NT2/D1 (cell line): ENCODE data around the gene STARD3.
A peak's percentile ranks its signal among the peaks of the same experiment; 100 is the strongest.

ENCODE experiments used
- DNase-seq: peaks from one replicate; pipeline ENCODE4 v3.0.0-alpha.2; 2011; ENCODE audit warnings: low read depth, low spot score
- H3K27me3 ChIP-seq: 2 replicates; pipeline ENCODE4 v1.6.0; 2011; ENCODE audit warnings: mild to moderate bottlenecking; ENCODE audit not compliant: insufficient read length, insufficient read depth
- H3K36me3 ChIP-seq: 2 replicates; pipeline ENCODE4 v1.6.1; 2011; ENCODE audit warnings: mild to moderate bottlenecking, low read length, mixed read lengths; ENCODE audit not compliant: insufficient read depth, insufficient read length
- H3K4me1 ChIP-seq: 2 replicates; pipeline ENCODE4 v1.5.1; 2011; ENCODE audit not compliant: insufficient read depth, insufficient read length
- H3K4me3 ChIP-seq: 2 replicates; pipeline ENCODE4 v1.5.1; 2011; ENCODE audit warnings: low read depth; ENCODE audit not compliant: insufficient read length
- H3K9ac ChIP-seq: 2 replicates; pipeline ENCODE4 v1.6.0; 2011; ENCODE audit warnings: low read depth; ENCODE audit not compliant: insufficient read length
- H3K9me3 ChIP-seq: 2 replicates; pipeline ENCODE4 v1.5.1; 2011; ENCODE audit warnings: mild to moderate bottlenecking, low read length; ENCODE audit not compliant: insufficient read depth
- SUZ12 ChIP-seq: IDR thresholded peaks from 2 replicates; pipeline ENCODE4 v1.6.1; 2011; ENCODE audit not compliant: insufficient read length, insufficient read depth; ENCODE audit errors: extremely low read depth
- YY1 ChIP-seq: IDR thresholded peaks from 2 replicates; pipeline ENCODE4 v1.6.1; 2011; ENCODE audit not compliant: insufficient read length, insufficient read depth
- ZNF274 ChIP-seq: IDR thresholded peaks from 2 replicates; pipeline ENCODE4 v1.6.1; 2011; ENCODE audit warnings: mild to moderate bottlenecking, low read depth, low read length

STARD3 gene

DNA sequence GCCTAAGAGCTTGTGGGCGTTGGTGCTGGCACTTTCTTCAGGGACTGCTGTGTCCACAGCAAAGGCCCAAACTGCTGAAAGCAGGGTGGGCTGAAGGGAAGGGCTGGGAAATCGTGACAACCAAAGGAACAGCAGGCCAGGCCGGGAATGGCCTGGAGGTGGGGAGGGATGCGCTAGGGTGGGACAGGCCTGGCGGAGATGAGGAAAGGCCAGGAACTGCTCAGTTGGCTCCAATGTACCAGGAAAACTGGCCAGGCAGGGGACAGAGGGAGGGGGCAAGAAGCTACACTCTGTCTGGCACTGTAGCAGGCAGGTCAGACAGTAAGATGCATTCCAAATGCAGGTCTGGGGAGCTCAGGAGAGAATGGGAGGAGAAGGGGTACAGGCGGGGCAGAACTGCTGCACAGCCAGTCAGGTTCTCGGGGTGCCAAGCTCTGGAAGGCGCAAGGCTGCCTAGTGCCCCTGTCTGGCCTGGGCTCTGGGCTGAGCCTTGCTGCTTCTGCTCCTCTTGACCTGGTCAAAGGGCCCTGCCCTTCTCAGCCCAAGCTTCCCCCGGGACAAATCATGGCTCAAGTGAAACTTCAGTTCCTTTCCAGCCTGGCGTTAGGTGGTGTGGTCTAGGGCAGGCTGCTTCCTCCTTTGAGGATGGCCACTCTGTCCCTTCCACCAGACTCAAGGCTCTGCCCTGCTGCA is 38.6 kb downstream of the STARD3 start:
- no peak for TF ChIP-seq SUZ12
- TF ChIP-seq YY1, result no peak
- no peak for TF ChIP-seq ZNF274
- peak overlapping the region; percentile 17 for H3K9ac ChIP-seq
- no peak for DNase-seq

DNA sequence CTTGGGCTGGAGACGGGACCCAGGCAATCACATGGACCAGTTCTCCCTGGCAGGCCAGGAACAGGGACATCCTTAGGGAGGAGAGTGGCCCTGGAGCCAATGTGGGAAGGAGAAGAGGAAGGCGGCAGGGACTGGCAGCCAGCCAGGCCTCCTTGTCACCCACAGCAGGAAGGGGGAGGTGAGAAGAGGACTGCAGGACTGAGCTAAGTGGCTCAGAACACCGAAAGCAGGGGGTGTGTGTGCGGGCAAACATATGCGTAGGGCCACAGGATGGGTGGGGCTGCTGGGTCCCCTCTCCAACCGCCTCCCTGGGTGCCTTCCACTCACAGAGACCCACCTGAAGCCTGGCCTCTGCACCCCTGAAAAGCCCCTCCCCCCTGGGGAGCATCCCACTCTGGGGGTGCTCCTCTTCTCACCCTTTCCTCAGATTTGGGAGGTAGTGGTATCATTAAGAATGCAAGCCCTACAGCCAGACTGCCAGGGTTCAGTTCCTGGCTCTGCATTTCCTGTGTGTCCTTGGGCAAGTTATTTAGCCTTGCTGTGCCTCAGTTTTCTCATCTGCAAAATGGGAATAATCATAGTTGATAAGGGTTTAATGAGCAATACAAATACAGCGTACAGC is 39.4 kb downstream of the STARD3 start:
- DNase-seq, result no peak
- H3K4me1 ChIP-seq, result peaks cover 22% of the 10 kb centered on the region
- no peaks in the 10 kb centered on the region for H3K27me3 ChIP-seq
- TF ChIP-seq YY1, result no peak
- no peak for TF ChIP-seq SUZ12
- TF ChIP-seq ZNF274, result no peak
- H3K9ac ChIP-seq, result peak overlapping the region; percentile 18
- peaks cover 11% of the 10 kb centered on the region for H3K36me3 ChIP-seq
- H3K9me3 ChIP-seq, result no peaks in the 10 kb centered on the region
- H3K4me3 ChIP-seq, result no peak overlapping the region

More for the DNA sequence above, 38.6 kb downstream of the STARD3 start:
- Histone ChIP-seq H3K27me3 (peaks cover 4% of the 10 kb centered on the region), H3K4me1 (peaks cover 22% of the 10 kb centered on the region), H3K9me3 (no peaks in the 10 kb centered on the region), H3K36me3 (peaks cover 11% of the 10 kb centered on the region), H3K4me3 (no peak overlapping the region)

DNA sequence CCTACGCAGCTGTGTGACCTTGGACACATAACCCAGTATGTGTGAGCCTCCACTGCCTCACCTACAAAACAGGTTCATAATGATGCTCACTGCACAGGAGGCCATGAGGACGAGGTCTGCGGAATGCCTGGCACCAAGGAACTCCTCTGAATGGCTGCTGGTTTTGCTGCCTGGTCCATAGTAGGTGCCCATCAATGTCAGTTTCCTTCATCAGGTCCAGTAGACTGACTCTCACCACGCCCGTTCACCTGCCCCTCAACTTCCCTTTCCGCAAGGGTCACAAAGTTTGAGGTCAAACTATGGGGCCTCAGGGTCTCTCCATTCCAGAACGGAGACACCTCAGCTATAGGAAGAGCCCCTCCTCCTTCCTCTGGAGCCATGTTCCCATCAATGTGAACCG is 40.1 kb downstream of the STARD3 start:
- Histone ChIP-seq H3K27me3 (no peaks in the 10 kb centered on the region), H3K4me3 (no peak overlapping the region), H3K9me3 (no peaks in the 10 kb centered on the region), H3K4me1 (peaks cover 20% of the 10 kb centered on the region), H3K9ac (no peak overlapping the region), H3K36me3 (peaks cover 11% of the 10 kb centered on the region)
- DNase-seq, result no peak
- TF ChIP-seq SUZ12, result no peak
- no peak for TF ChIP-seq YY1
- no peak for TF ChIP-seq ZNF274

DNA sequence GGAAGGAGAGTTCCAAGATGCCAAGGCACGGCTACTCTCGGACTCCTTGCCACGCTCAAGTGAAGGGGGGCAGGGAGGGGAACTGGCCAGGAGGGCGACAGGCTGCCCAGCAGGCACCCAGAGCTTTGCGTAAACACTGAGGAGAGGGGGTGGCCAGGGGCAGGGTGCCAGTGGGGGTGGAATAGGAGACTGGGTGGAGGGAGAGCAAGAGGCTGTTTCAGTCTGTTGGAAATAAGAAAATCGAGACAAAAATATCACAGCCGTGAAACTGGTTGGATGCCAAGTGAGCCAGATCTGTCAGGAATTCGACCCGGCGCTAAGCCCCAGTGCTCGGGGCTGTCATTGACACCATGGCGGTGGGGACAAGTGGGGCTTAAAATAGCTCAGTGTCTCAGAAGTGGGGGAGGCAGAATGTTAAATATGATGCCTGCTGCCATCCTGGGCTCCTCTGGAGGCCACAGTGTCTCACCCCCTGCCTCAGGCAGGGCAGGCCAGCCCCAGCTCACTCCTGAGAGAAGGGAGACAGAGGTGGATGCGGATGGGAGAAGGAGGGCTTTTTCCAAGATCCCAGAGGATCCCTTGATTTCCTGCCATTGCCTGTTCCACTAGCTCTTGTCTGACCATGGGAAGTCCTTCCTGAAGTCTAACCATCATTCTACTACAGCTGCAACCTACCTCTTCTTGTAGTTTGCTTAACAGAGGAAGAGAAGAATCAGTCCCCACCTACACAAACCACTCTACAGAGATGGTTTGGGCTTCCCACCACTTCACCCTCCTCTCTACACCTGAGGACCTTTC is 40.8 kb downstream of the STARD3 start:
- TF ChIP-seq YY1 (no peak), ZNF274 (no peak), SUZ12 (no peak)
- Histone ChIP-seq H3K4me3 (no peak overlapping the region), H3K4me1 (peaks cover 20% of the 10 kb centered on the region), H3K36me3 (peaks cover 11% of the 10 kb centered on the region), H3K9ac (no peak overlapping the region), H3K9me3 (no peaks in the 10 kb centered on the region), H3K27me3 (no peaks in the 10 kb centered on the region)
- DNase-seq, result no peak

DNA sequence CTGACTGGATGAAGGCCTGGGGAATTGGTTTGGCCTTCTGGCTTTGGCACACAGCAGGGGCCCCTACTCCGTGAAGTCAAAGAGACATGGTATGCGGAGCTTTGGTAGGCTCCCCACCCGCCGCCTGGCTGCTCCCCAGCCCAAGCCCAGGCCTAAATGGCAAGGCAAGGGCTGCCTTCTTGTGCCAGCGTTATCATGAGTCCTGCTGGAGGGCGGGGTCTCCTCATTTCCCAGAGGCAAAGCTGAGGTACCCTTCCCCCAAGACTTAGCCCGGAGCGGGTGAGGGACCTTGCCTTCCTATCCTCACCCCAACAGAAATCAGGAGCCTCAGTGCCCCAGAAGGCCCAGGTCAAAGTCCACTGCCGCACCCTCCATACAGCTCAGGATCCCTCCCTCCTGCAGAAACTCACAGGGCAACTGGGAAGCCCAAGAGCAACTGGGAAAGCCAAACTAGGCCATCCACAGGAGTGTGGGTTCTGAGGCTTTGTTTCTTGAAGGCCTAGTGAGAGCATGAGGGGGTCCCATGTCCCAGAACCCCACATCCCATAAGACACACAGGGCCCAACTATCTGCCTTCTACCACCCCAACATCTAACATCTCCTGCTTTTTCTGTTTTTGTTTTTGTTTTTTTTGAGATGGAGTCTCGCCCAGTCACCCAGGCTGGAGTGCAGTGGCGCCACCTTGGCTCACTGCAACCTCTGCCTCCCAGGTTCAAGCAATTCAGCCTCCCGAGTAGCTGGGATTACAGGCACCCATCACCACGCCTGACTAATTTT is 41.6 kb downstream of the STARD3 start:
- DNase-seq, result no peak
- H3K27me3 ChIP-seq, result no peaks in the 10 kb centered on the region
- H3K9ac ChIP-seq, result no peak overlapping the region
- H3K9me3 ChIP-seq, result no peaks in the 10 kb centered on the region
- peaks cover 20% of the 10 kb centered on the region for H3K4me1 ChIP-seq
- TF ChIP-seq SUZ12, result no peak
- no peak for TF ChIP-seq ZNF274
- TF ChIP-seq YY1, result no peak
- no peak overlapping the region for H3K4me3 ChIP-seq
- H3K36me3 ChIP-seq, result peaks cover 11% of the 10 kb centered on the region

DNA sequence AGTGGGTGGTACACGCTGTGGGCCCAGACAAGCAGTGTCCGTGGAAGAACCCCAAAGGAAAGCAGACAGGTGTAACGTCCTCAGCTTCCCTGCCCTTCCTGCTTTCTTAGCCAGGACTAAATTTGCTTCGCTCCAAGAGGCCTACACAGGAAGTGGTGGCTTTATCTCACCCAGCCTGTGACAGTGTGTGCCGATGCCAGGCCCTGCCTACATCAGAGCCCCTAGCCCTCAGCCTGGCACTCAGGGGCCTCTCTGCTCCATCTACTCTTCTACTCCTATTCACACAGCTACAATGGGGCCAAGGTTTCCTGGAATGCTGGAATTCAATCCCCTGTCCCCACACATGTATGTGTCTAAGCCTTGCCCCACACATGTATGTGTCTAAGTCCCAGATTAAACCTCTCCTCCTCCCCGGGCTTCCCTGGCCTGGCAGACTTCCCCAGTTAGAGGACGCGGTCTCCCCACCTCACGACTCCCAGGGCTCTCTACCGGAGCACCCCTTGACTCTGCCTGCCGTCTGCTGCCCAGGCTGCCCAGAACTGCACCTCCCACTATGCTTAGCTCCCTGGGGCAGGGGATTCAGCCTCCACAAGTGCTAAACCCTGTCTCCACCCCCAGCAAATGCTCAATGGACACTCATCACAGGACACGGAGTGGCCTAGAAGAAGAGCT is 42.7 kb downstream of the STARD3 start:
- no peak overlapping the region for H3K9ac ChIP-seq
- peaks cover 17% of the 10 kb centered on the region for H3K36me3 ChIP-seq
- no peak overlapping the region for H3K4me3 ChIP-seq
- no peak for TF ChIP-seq SUZ12
- no peak for TF ChIP-seq YY1
- TF ChIP-seq ZNF274, result no peak
- DNase-seq, result no peak
- H3K9me3 ChIP-seq, result no peaks in the 10 kb centered on the region
- H3K27me3 ChIP-seq, result no peaks in the 10 kb centered on the region
- peaks cover 20% of the 10 kb centered on the region for H3K4me1 ChIP-seq
